H9 (cell line): ENCODE measurements around the gene ENPP7. TPM values are rescaled to one million over a fixed set of nuclear protein-coding genes. Genes with fewer than 3 reads are reported as not detected.

Experiments
- DNase-seq: peaks from one replicate; pipeline ENCODE4 v3.0.0-alpha.2; 2017
- H2AFZ ChIP-seq: one replicate; pipeline ENCODE4 v1.6.1; 2013; ENCODE audit warnings: mild to moderate bottlenecking, low read length, control low read depth, moderate library complexity
- H2AK5ac ChIP-seq: 2 replicates; pipeline ENCODE4 v1.6.1; 2013; ENCODE audit warnings: low read length, control low read depth, mixed read lengths; ENCODE audit not compliant: insufficient read length
- H2BK120ac ChIP-seq: one replicate; pipeline ENCODE4 v1.6.1; 2013; ENCODE audit warnings: low read depth, mild to moderate bottlenecking, low read length, control low read depth, inconsistent platforms; ENCODE audit not compliant: poor library complexity, severe bottlenecking
- H2BK12ac ChIP-seq: 2 replicates; pipeline ENCODE4 v1.6.1; 2013; ENCODE audit warnings: low read length, control low read depth, mixed read lengths, low read depth; ENCODE audit not compliant: insufficient read length
- H2BK15ac ChIP-seq: 2 replicates; pipeline ENCODE4 v1.6.1; 2013; ENCODE audit warnings: low read depth, low read length, control low read depth
- H2BK20ac ChIP-seq: one replicate; pipeline ENCODE4 v1.6.1; 2013; ENCODE audit warnings: low read depth, mild to moderate bottlenecking, low read length, control low read depth, inconsistent platforms; ENCODE audit not compliant: poor library complexity, severe bottlenecking
- H2BK5ac ChIP-seq: 2 replicates; pipeline ENCODE4 v1.6.1; 2013; ENCODE audit warnings: low read length, control low read depth, mixed read lengths; ENCODE audit not compliant: insufficient read length
- H3K14ac ChIP-seq: 2 replicates; pipeline ENCODE4 v1.6.1; 2013; ENCODE audit warnings: low read length, control low read depth; ENCODE audit not compliant: insufficient read depth
- H3K18ac ChIP-seq: 2 replicates; pipeline ENCODE4 v1.6.1; 2013; ENCODE audit warnings: low read depth, mild to moderate bottlenecking, mixed read lengths, low read length, control low read depth; ENCODE audit not compliant: insufficient read length
- H3K23ac ChIP-seq: 2 replicates; pipeline ENCODE4 v1.6.1; 2013; ENCODE audit warnings: low read length, control low read depth, mixed read lengths, low read depth; ENCODE audit not compliant: insufficient read length
- H3K23me2 ChIP-seq: 2 replicates; pipeline ENCODE4 v1.6.1; 2013; ENCODE audit warnings: low read depth, mild to moderate bottlenecking, mixed read lengths, low read length, control low read depth; ENCODE audit not compliant: insufficient read length, poor library complexity, severe bottlenecking
- H3K27ac ChIP-seq: 2 replicates; pipeline ENCODE4 v1.5.1; 2013; ENCODE audit warnings: low read length, control low read depth, mixed read lengths, low read depth; ENCODE audit not compliant: insufficient read length
- H3K27me3 ChIP-seq: 2 replicates; pipeline ENCODE4 v1.6.1; 2013; ENCODE audit warnings: low read length, control low read depth, inconsistent platforms; ENCODE audit not compliant: insufficient read depth
- H3K4ac ChIP-seq: 2 replicates; pipeline ENCODE4 v1.6.1; 2013; ENCODE audit warnings: low read depth, mild to moderate bottlenecking, control low read depth, inconsistent platforms, low read length, moderate library complexity
- H3K4me1 ChIP-seq: 2 replicates; pipeline ENCODE4 v1.6.1; 2013; ENCODE audit warnings: low read length, control low read depth, inconsistent platforms; ENCODE audit not compliant: insufficient read depth
- H3K4me2 ChIP-seq: 2 replicates; pipeline ENCODE4 v1.6.1; 2013; ENCODE audit warnings: low read length, control low read depth, mixed read lengths; ENCODE audit not compliant: insufficient read length, insufficient read depth
- H3K56ac ChIP-seq: 2 replicates; pipeline ENCODE4 v1.6.1; 2013; ENCODE audit warnings: low read depth, mild to moderate bottlenecking, mixed read lengths, low read length, control low read depth; ENCODE audit not compliant: insufficient read length
- H3K79me1 ChIP-seq: 2 replicates; pipeline ENCODE4 v1.6.1; 2013; ENCODE audit warnings: low read depth, mild to moderate bottlenecking, moderate library complexity, low read length, control low read depth, inconsistent platforms; ENCODE audit not compliant: insufficient read depth, poor library complexity, severe bottlenecking
- H3K79me2 ChIP-seq: 2 replicates; pipeline ENCODE4 v1.6.1; 2013; ENCODE audit warnings: low read length, control low read depth, inconsistent platforms; ENCODE audit not compliant: insufficient read depth
- H3K9ac ChIP-seq: 2 replicates; pipeline ENCODE4 v1.6.1; 2013; ENCODE audit warnings: low read length, control low read depth, mixed read lengths; ENCODE audit not compliant: insufficient read length; ENCODE audit errors: extremely low read depth
- H3K9me3 ChIP-seq: one replicate; pipeline ENCODE4 v1.6.1; 2013; ENCODE audit warnings: low read depth, low read length, inconsistent platforms; ENCODE audit not compliant: control insufficient read depth
- H3T11ph ChIP-seq: one replicate; pipeline ENCODE4 v1.6.1; 2013; ENCODE audit warnings: mild to moderate bottlenecking, low read length, control low read depth, inconsistent platforms
- H4K20me1 ChIP-seq: one replicate; pipeline ENCODE4 v1.6.1; 2013; ENCODE audit not compliant: control insufficient read depth, insufficient read length, insufficient read depth
- H4K5ac ChIP-seq: 2 replicates; pipeline ENCODE4 v1.6.1; 2013; ENCODE audit warnings: low read depth, mild to moderate bottlenecking, mixed read lengths, low read length, control low read depth; ENCODE audit not compliant: insufficient read length
- H4K8ac ChIP-seq: replicated peaks from 2 replicates; pipeline ENCODE4 v1.6.1; 2013; ENCODE audit warnings: low read length, control low read depth, mixed read lengths, low read depth; ENCODE audit not compliant: insufficient read length
- H4K91ac ChIP-seq: 2 replicates; pipeline ENCODE4 v1.6.1; 2013; ENCODE audit warnings: low read depth, mild to moderate bottlenecking, moderate library complexity, mixed read lengths, low read length, control low read depth; ENCODE audit not compliant: insufficient read length
- H3K27ac Mint-ChIP-seq, 3 experiments: 2 replicates in 2 of 3; 3 replicates in 1 of 3; pipeline ENCODE4 v1.8.0; 2020 to 2021; ENCODE audit warnings: mixed read lengths in 3 of 3, mild to moderate bottlenecking in 1 of 3, moderate library complexity in 1 of 3
- H3K27me3 Mint-ChIP-seq: 2 replicates; pipeline ENCODE4 v1.8.0; 2021; ENCODE audit warnings: low read depth, mild to moderate bottlenecking, moderate library complexity, mixed read lengths
- H3K36me3 Mint-ChIP-seq, 3 experiments: 2 replicates in 2 of 3; 3 replicates in 1 of 3; pipeline ENCODE4 v1.8.0; 2020 to 2021; ENCODE audit warnings: low read depth in 3 of 3, mixed read lengths in 3 of 3; ENCODE audit not compliant: insufficient read depth in 1 of 3
- H3K4me1 Mint-ChIP-seq, 2 experiments: 2 replicates each; pipeline ENCODE4 v1.8.0; 2020; ENCODE audit warnings: mixed read lengths in 2 of 2
- H3K4me3 Mint-ChIP-seq, 2 experiments: 2 replicates in 1 of 2; 3 replicates in 1 of 2; pipeline ENCODE4 v1.8.0; 2020 to 2021; ENCODE audit warnings: mild to moderate bottlenecking in 2 of 2, mixed read lengths in 2 of 2, moderate library complexity in 1 of 2
- H3K9me3 Mint-ChIP-seq, 2 experiments: 2 replicates in 1 of 2; 3 replicates in 1 of 2; pipeline ENCODE4 v1.8.0; 2020; ENCODE audit warnings: mild to moderate bottlenecking in 2 of 2, mixed read lengths in 2 of 2, moderate library complexity in 1 of 2
- WGBS: extraction: QIAGEN DNeasy Blood & Tissue Kit; methylation state at CpG from one replicate; pipeline ENCODE4 v1.1.7; 2013; ENCODE audit warnings: missing lambda C conversion rate, low lambda C conversion rate, mixed read lengths; ENCODE audit not compliant: insufficient read length; ENCODE audit errors: extremely low coverage; 5-methylcytosine and 5-hydroxymethylcytosine counted together
- total RNA-seq: library from RNA; stranded (reverse); gene quantifications from 2 replicates; pipeline ENCODE4 v1.2.1, GENCODE V29; 2021
- TF ChIP-seq, protein P1 (sequence below): fragments of 200-600 bp; sonication (generic); conservative IDR thresholded peaks from 3 replicates; pipeline ENCODE4 v1.8.0; 2021; ENCODE audit warnings: antibody characterized with exemption, mild to moderate bottlenecking

The ENPP7 gene
- total RNA-seq, 1 experiment from 2014 or later: not detected

DNA sequence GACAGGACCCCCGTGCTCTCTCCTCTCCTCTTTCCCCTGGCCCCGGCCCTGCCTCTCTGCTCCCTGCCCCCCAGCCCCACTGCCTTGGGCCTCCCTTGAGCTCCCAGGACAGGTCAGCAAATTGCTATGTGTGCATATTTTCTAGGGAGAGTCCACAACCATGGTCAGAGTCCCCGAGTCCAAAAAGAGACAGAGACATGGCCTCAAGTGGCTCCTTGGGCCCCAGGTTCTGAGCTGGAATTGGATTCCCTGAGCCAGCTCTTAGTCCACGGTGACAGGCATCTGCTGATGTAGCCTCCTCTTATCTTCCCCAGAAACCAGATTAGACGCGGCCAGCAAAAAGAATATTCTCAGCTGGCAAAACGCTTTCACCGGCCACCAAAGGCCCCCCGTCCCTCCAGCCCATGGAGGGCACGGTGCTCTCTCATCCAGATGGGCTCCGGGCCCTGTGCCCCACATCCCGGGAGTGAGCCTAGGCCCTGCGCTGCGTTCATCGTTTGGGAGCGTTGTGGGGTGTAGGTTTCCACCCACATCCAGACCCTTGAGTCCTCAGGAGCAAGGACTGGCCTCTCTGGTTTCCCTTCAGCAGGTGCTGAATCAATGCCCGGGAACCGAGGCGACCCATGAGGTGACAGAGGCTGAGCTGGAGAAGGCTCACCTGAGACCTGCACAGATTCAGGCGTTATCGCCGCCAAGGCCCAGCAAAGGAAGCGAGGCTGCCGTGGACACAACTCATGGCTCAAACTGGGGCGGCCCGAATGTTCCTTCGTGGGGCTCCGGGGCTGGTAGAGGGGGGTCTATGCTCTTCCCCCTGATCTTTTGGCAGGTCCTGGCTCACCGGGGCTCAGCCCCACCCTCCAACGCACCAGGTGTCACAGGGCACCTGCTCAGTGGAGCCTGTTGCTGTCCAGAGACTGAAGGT lies 16.3 kb upstream of the ENPP7 start:
- Histone ChIP-seq H3K23ac (no peak overlapping the region), H2AK5ac (no peak overlapping the region), H4K5ac (no peak overlapping the region), H2BK120ac (no peak overlapping the region), H3K23me2 (no peaks in the 10 kb centered on the region), H2BK12ac (no peak overlapping the region), H3K9me3 (no peaks in the 10 kb centered on the region), H2AFZ (no peak overlapping the region), H3K4me1 (no peaks in the 10 kb centered on the region), H3K27ac (no peak overlapping the region), H4K91ac (no peak overlapping the region), H2BK5ac (no peak overlapping the region), H3K4ac (no peak overlapping the region), H3K79me1 (no peaks in the 10 kb centered on the region), H3T11ph (no peak overlapping the region), H3K56ac (no peak overlapping the region), H3K27me3 (no peaks in the 10 kb centered on the region), H4K20me1 (no peaks in the 10 kb centered on the region), H4K8ac (no peak overlapping the region), H3K18ac (no peak overlapping the region), H3K4me2 (no peak overlapping the region), H3K79me2 (no peaks in the 10 kb centered on the region), H2BK20ac (no peak overlapping the region), H2BK15ac (no peak overlapping the region), H3K9ac (no peak overlapping the region), H3K14ac (no peak overlapping the region)
- no peak for DNase-seq
- no peaks in the 10 kb centered on the region; a peak in 1 of 7 replicates for H3K36me3 Mint-ChIP-seq
- no CpG with 5 or more reads among the region's 30 CpGs for WGBS
- no peak overlapping the region; a peak in 1 of 7 replicates for H3K27ac Mint-ChIP-seq
- TF ChIP-seq, protein P1, sequence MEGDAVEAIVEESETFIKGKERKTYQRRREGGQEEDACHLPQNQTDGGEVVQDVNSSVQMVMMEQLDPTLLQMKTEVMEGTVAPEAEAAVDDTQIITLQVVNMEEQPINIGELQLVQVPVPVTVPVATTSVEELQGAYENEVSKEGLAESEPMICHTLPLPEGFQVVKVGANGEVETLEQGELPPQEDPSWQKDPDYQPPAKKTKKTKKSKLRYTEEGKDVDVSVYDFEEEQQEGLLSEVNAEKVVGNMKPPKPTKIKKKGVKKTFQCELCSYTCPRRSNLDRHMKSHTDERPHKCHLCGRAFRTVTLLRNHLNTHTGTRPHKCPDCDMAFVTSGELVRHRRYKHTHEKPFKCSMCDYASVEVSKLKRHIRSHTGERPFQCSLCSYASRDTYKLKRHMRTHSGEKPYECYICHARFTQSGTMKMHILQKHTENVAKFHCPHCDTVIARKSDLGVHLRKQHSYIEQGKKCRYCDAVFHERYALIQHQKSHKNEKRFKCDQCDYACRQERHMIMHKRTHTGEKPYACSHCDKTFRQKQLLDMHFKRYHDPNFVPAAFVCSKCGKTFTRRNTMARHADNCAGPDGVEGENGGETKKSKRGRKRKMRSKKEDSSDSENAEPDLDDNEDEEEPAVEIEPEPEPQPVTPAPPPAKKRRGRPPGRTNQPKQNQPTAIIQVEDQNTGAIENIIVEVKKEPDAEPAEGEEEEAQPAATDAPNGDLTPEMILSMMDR: no peak
- H3K4me3 Mint-ChIP-seq: no peak overlapping the region; a peak in 1 of 5 replicates
- H3K4me1 Mint-ChIP-seq: peaks cover 4 to 5% of the 10 kb centered on the region in 2 experiments; a peak in 2 of 4 replicates
- H3K27me3 Mint-ChIP-seq: peaks cover 11% of the 10 kb centered on the region
- no peaks in the 10 kb centered on the region for H3K9me3 Mint-ChIP-seq
